Measurements from ENCODE around the gene SH3BGRL3. TPM values are rescaled to one million over a fixed set of nuclear protein-coding genes. Genes with fewer than 3 reads are reported as not detected.
"Not testable (repeated sequence)": the region's sequence is repeated elsewhere in the genome, so short reads cannot be mapped to it uniquely, and the experiment has no call there.

The SH3BGRL3 gene
- total RNA-seq, 1 donor from 2014 or later, result 575 TPM

- peak; percentile 74 for DNase-seq (ENCODE audit: low spot score)
- Mint-ChIP-seq H3K4me3 (peak within 1 kb of the TSS; percentile 87), H3K36me3 (ENCODE audit: low read depth) (peaks cover 19% of the 10 kb centered on the region), H3K9me3 (no peaks in the 10 kb centered on the region), H3K27ac (peak within 1 kb of the TSS; percentile 88), H3K4me1 (ENCODE audit: low read depth) (peaks cover 83% of the 10 kb centered on the region), H3K27me3 (ENCODE audit: insufficient read depth) (no peaks in the 10 kb centered on the region)
- intact Hi-C loops (cut with micrococcal nuclease), result loop anchor here (1.0 kb wide), 1 partner anchor 10 kb away; no protein-coding TSS in a partner anchor
These were observed 37.9 kb downstream of the SH3BGRL3 start, which contains the start of gene CD52 for GRCh38 chr1:26317612-26318337. Gene CD52, plus strand, starts transcription at chr1:26317958. Its CDS starts 60 bp downstream, at chr1:26318018.

- Mint-ChIP-seq H3K4me1 (ENCODE audit: low read depth) (peaks cover 84% of the 10 kb centered on the region), H3K4me3 (peak overlapping the region; percentile 87), H3K27ac (peak overlapping the region; percentile 88), H3K9me3 (no peaks in the 10 kb centered on the region), H3K36me3 (ENCODE audit: low read depth) (peaks cover 26% of the 10 kb centered on the region), H3K27me3 (ENCODE audit: insufficient read depth) (no peaks in the 10 kb centered on the region)
- peak; percentile 17 for DNase-seq (ENCODE audit: low spot score)
- intact Hi-C loops (cut with micrococcal nuclease), result loop anchor here (1.0 kb wide), 1 partner anchor 154 kb away; the partner anchor contains the start of gene HMGN2
These were observed 38.6 kb downstream of the SH3BGRL3 start for GRCh38 chr1:26318338-26319064.

GRCh38 chr1:26320896-26321295 is 41.0 kb downstream of the SH3BGRL3 start:
- no peaks in the 10 kb centered on the region for H3K9me3 Mint-ChIP-seq
- H3K27ac Mint-ChIP-seq, result peak overlapping the region; percentile 94
- peaks cover 37% of the 10 kb centered on the region for H3K36me3 Mint-ChIP-seq (ENCODE audit: low read depth)
- peak overlapping the region; percentile 87 for H3K4me3 Mint-ChIP-seq
- H3K4me1 Mint-ChIP-seq (ENCODE audit: low read depth), result peaks cover 61% of the 10 kb centered on the region
- intact Hi-C loops (cut with micrococcal nuclease), result loop anchor here (1.0 kb wide), 6 partner anchors 36 to 210 kb away; partner anchors contain the start of genes CEP85, PDIK1L and ZNF593
- no peaks in the 10 kb centered on the region for H3K27me3 Mint-ChIP-seq (ENCODE audit: insufficient read depth)
- no peak for DNase-seq (ENCODE audit: low spot score)

- Mint-ChIP-seq H3K4me3 (peak overlapping the region; percentile 85), H3K9me3 (no peaks in the 10 kb centered on the region), H3K36me3 (ENCODE audit: low read depth) (peaks cover 37% of the 10 kb centered on the region), H3K4me1 (ENCODE audit: low read depth) (peaks cover 55% of the 10 kb centered on the region), H3K27me3 (ENCODE audit: insufficient read depth) (no peaks in the 10 kb centered on the region), H3K27ac (peak overlapping the region; percentile 94)
- peak; percentile 88 for DNase-seq (ENCODE audit: low spot score)
- intact Hi-C loops (cut with micrococcal nuclease), result loop anchor here (1.0 kb wide), 6 partner anchors 36 to 210 kb away; partner anchors contain the start of genes CEP85, PDIK1L and ZNF593
These were observed 41.6 kb downstream of the SH3BGRL3 start for GRCh38 chr1:26321315-26322041.

- Mint-ChIP-seq H3K9me3 (no peaks in the 10 kb centered on the region), H3K4me3 (no peak overlapping the region), H3K27ac (no peak overlapping the region), H3K4me1 (ENCODE audit: low read depth) (peaks cover 50% of the 10 kb centered on the region), H3K27me3 (ENCODE audit: insufficient read depth) (no peaks in the 10 kb centered on the region), H3K36me3 (ENCODE audit: low read depth) (peaks cover 37% of the 10 kb centered on the region)
- intact Hi-C loops (cut with micrococcal nuclease), result no loop called here
- DNase-seq (ENCODE audit: low spot score), result no peak
These were observed 42.1 kb downstream of the SH3BGRL3 start for GRCh38 chr1:26322042-26322331.

GRCh38 chr1:26323382-26323781 is 43.5 kb downstream of the SH3BGRL3 start:
- H3K4me3 Mint-ChIP-seq, result no peak overlapping the region
- no peaks in the 10 kb centered on the region for H3K27me3 Mint-ChIP-seq (ENCODE audit: insufficient read depth)
- no peak for DNase-seq (ENCODE audit: low spot score)
- intact Hi-C loops (cut with micrococcal nuclease), result no loop called here
- H3K36me3 Mint-ChIP-seq (ENCODE audit: low read depth), result peaks cover 37% of the 10 kb centered on the region
- H3K4me1 Mint-ChIP-seq (ENCODE audit: low read depth), result peaks cover 38% of the 10 kb centered on the region
- H3K27ac Mint-ChIP-seq, result peak overlapping the region; percentile 52
- H3K9me3 Mint-ChIP-seq, result no peaks in the 10 kb centered on the region

- no peaks in the 10 kb centered on the region for H3K9me3 Mint-ChIP-seq
- intact Hi-C loops (cut with micrococcal nuclease), result no loop called here
- H3K36me3 Mint-ChIP-seq (ENCODE audit: low read depth), result peaks cover 32% of the 10 kb centered on the region
- H3K4me1 Mint-ChIP-seq (ENCODE audit: low read depth), result peaks cover 35% of the 10 kb centered on the region
- H3K4me3 Mint-ChIP-seq, result no peak overlapping the region
- no peaks in the 10 kb centered on the region for H3K27me3 Mint-ChIP-seq (ENCODE audit: insufficient read depth)
- no peak for DNase-seq (ENCODE audit: low spot score)
- H3K27ac Mint-ChIP-seq, result peak overlapping the region; percentile 8
These were observed 44.7 kb downstream of the SH3BGRL3 start for GRCh38 chr1:26324550-26324949.

- Mint-ChIP-seq H3K27me3 (ENCODE audit: insufficient read depth) (no peaks in the 10 kb centered on the region), H3K36me3 (ENCODE audit: low read depth) (peaks cover 16% of the 10 kb centered on the region), H3K9me3 (no peaks in the 10 kb centered on the region), H3K4me1 (ENCODE audit: low read depth) (peaks cover 5% of the 10 kb centered on the region), H3K27ac (no peak overlapping the region), H3K4me3 (no peak overlapping the region)
- intact Hi-C loops (cut with micrococcal nuclease), result no loop called here
- DNase-seq (ENCODE audit: low spot score), result no peak
These were observed 48.1 kb downstream of the SH3BGRL3 start for GRCh38 chr1:26327956-26328362.

GRCh38 chr1:26328597-26328996 is 48.7 kb downstream of the SH3BGRL3 start:
- Mint-ChIP-seq H3K9me3 (no peaks in the 10 kb centered on the region), H3K27me3 (ENCODE audit: insufficient read depth) (no peaks in the 10 kb centered on the region), H3K4me1 (ENCODE audit: low read depth) (no peaks in the 10 kb centered on the region)

GRCh38 chr1:26329380-26329779 is 49.5 kb downstream of the SH3BGRL3 start:
- H3K27ac Mint-ChIP-seq; H3K4me1 Mint-ChIP-seq (ENCODE audit: low read depth); intact Hi-C loops (cut with micrococcal nuclease); H3K27me3 Mint-ChIP-seq (ENCODE audit: insufficient read depth); H3K36me3 Mint-ChIP-seq (ENCODE audit: low read depth); DNase-seq (ENCODE audit: low spot score); H3K9me3 Mint-ChIP-seq; H3K4me3 Mint-ChIP-seq: not testable (repeated sequence)

More at GRCh38 chr1:26328597-26328996, 48.7 kb downstream of the SH3BGRL3 start:
- Mint-ChIP-seq H3K4me3 (no peak overlapping the region), H3K36me3 (ENCODE audit: low read depth) (peaks cover 9% of the 10 kb centered on the region), H3K27ac (no peak overlapping the region)
- no peak for DNase-seq (ENCODE audit: low spot score)
- intact Hi-C loops (cut with micrococcal nuclease), result no loop called here

- DNase-seq (ENCODE audit: low spot score), result no peak
- H3K27me3 Mint-ChIP-seq (ENCODE audit: insufficient read depth), result peaks cover 11% of the 10 kb centered on the region
- H3K27ac Mint-ChIP-seq, result no peak overlapping the region
- no peak overlapping the region for H3K4me3 Mint-ChIP-seq
- H3K36me3 Mint-ChIP-seq (ENCODE audit: low read depth), result peaks cover 2% of the 10 kb centered on the region
- H3K9me3 Mint-ChIP-seq, result no peaks in the 10 kb centered on the region
- H3K4me1 Mint-ChIP-seq (ENCODE audit: low read depth), result peaks cover under 1% of the 10 kb centered on the region
- intact Hi-C loops (cut with micrococcal nuclease), result no loop called here
These were observed 50.4 kb downstream of the SH3BGRL3 start for GRCh38 chr1:26330276-26330675.

Measured in activated T-helper 1 cell treated with anti-CD3 and anti-CD28 coated beads, Interleukin-12 subunit alpha, Interleukin-12 subunit beta, Interleukin-2, Interleukin-4 antibody, amounts not matched to agents 30 ng/mL and 10 ng/mL and 1 ng/mL, durations not matched to agents 14 hours and 24 hours and 36 hours (primary cell).